GM04503 (cell line): ENCODE measurements around the gene MUC6.

Experiments used
- DNase-seq: peaks from one replicate; pipeline ENCODE4 v3.0.0-alpha.2; 2012; ENCODE audit warnings: low read depth

Gene MUC6

DNA sequence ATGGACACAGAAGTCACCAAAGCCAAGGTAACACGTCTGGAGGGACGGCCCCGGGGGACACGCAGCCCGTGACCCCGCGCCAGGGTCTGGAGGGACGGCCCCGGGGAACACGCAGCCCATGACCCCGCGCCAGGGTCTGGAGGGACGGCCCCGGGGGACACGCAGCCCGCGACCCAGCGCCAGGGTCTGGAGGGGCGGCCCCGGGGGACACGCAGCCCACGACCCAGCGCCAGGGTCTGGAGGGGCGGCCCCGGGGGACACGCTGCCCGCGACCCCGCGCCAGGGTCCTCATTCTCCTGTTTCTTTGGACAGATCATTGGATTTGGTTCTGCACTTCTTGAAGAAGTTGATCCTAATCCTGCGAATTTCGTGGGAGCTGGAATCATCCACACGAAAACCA, 27.1 kb downstream of the MUC6 start:
- no peak for DNase-seq

DNA sequence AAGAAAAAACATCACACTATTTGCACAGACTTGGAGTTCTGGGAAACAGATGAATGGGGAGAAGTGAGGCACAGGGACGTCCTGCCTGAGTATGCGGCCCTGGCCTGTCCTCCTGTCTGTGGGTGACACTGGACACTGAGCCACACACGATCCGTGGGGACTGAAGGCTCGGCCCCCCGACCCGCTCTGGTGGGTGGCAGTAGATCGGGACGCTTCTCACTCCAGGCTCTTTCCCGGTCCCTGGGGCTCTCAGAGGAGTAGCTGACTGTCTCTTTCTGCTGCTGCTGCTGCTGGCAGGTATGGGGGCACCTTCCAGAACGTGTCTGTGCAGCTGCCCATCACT, 27.7 kb downstream of the MUC6 start:
- no peak for DNase-seq

DNA sequence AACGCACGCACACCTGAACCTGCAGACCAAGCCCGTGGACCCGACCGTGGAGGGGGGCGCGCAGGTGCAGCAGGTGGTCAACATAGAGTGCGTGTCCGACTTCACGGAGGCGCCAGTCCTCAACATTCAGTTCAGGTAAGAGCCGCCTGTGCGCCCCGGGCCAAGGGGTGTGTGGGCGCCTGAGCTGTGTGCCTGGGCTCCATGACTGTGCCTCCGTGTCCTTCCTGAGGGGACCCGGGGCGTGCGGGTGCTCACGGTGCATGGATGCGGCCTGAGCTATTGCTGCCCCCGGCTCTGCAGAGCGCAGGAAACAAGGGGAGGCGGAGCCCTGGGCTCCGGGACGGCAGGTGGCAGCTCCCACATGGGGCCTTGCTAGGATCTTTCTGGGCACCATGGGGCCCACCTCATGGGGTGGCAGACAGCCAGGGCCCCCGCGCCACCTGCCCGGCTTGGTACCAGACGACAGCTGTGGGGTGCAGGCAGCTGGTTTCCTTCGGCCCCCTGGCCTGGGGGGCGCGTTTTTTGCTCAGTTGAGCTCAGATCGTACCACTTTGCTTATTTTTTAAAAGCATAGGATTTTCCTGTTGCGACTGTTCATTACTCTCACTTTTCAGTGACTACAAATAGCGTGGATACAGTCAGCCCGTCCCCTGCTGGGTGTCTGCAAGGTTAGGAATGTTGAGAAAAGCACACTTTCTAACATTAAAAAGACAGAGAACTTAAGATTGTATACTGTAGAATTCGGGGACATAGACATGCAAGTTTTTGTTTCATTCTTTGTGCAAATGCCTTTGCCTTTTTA, 28.3 kb downstream of the MUC6 start:
- DNase-seq: no peak

DNA sequence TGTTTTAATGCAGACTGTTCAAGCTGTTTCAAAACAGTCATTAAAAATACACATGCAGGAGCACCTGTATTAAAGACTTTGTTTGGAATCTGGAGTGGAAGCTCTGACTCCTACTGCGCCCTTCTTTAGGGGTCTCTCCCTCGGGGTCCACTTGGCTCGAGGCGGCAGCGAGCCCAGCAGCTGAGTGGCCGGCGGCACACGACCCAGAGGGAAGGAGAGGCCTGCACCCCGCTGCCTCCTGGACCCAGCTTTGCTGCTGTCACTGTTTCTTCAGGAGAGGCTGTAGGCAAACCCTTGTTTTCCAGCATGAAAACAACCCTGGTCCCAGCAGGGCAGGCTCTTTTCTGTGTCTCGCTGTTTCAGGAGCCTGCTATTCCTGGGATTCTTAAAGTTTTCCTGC, 29.2 kb downstream of the MUC6 start:
- DNase-seq: no peak

DNA sequence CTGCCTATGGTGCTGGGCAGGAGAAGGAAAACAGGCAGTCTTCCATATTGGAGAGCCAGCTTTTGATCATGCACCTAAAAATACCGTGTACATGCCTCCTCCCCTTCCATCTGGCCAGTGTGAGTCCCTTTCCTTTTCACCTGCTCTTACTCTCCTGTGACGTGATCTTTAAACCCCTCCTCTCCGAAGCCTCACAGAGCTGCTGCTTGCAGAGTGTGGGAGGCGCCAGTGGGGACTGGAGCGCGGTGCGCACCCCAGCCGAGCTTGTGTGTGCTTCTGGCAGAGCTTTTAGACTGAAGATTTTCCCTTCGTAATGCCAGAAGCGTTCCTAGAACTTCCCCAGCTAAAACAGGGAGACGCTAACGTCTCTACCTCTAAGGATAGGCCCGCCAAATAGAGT, 29.8 kb downstream of the MUC6 start:
- DNase-seq: no peak

DNA sequence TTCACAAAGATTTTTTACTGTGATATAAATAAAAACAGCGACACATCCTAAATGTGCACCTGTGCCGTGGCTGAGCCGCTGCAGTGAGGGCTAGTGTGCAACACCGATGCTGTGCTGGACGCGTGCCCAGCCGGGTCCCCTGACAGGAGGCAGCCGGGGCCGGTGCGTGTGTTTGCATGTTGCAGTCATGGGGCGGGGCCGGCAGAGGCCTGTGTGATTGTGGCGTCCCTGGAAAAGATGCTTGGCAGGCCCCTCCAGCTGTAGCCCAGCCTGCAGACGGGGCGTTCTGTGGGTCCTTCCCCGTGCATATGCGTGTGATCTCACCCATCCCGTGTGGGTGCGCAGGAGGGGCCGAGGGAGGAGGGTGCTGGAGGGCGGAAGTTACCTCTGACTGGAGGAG, 30.6 kb downstream of the MUC6 start:
- DNase-seq: no peak

DNA sequence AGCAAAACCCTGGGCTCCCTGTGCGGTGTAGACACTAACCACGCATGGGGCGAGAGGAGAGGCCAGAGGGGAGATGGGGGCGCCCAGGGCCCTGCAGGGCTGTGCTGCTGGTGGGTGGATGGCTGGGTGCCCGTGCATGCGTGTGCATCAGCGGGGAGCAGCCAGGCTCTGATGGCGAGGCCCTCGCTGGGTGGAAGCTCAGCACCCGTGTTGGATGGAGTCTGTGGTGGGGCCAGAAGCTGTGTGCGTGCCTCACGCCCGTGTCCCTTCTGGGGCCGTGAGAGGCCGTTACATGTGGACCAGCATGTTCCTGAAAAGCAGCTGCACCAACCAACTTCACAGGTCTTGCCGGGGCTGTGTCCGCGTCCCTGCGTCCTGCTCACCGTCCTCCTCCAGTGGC, 33.4 kb downstream of the MUC6 start:
- no peak for DNase-seq

DNA sequence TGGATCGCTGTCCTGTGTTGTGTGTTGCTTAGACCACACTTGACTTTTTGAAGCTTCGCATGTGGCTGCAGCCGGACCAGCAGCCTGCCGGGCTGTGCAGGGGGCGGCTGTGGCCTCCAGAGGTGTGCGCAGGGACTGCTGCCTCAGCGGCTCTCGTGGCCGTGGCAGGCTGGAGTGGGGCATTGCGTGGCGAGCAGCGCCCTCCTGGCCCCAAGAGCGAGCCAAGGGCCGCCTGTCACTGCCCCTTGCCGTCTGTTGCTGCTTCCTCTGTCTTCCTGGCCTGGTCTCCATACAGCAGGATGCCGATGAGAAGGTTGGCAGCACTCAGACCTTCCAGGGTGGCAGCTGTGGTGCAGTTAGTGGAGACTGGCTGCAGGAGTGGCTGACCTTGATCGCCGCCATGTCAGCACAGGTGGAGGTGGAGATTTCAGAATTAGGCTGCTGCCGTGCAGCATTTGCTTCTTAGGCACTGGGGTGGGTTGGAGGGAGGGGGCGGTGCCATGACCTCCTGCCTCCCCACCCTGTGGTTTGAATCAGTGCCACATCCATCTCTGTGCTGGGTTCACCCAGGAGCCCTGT, 34.0 kb downstream of the MUC6 start:
- DNase-seq: no peak

DNA sequence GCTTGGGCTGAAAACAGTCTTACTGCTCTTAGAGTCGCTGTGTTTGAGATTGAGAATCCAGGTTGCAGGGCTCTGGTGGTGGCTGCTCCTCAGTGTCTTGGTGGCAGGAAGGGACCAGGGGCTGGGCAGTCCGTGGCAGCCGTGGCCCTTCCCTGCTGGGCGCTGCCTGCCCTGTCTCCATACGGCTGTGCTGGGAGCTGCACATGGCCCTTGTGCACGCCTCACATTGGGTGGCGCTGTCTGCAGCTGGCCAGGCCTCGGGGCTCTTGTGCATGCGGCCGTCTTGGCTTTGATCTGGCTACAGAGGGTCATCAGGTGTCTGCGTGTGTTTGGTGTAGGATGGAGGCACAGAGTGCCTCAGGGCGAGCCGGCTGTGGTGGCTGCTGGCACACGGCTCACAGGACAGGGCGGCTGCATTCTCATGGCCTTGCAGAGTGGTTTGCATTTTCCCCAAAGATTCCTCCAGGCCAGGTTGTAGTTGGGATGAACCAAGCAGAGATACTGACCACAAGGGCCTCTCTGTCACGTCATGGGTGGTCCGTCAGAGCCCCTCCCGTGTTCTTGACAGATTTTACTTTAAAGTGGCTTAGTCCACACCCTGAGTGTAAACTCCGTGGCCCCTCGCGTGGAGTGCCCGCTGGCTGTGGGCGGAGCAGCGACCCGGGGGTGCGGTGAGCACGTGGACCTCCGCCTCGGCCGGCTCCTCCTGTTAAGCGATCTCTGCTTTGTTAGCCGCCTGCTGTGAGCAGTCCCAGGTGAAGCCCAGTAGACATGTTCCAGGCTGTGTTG, 34.7 kb downstream of the MUC6 start:
- no peak for DNase-seq

DNA sequence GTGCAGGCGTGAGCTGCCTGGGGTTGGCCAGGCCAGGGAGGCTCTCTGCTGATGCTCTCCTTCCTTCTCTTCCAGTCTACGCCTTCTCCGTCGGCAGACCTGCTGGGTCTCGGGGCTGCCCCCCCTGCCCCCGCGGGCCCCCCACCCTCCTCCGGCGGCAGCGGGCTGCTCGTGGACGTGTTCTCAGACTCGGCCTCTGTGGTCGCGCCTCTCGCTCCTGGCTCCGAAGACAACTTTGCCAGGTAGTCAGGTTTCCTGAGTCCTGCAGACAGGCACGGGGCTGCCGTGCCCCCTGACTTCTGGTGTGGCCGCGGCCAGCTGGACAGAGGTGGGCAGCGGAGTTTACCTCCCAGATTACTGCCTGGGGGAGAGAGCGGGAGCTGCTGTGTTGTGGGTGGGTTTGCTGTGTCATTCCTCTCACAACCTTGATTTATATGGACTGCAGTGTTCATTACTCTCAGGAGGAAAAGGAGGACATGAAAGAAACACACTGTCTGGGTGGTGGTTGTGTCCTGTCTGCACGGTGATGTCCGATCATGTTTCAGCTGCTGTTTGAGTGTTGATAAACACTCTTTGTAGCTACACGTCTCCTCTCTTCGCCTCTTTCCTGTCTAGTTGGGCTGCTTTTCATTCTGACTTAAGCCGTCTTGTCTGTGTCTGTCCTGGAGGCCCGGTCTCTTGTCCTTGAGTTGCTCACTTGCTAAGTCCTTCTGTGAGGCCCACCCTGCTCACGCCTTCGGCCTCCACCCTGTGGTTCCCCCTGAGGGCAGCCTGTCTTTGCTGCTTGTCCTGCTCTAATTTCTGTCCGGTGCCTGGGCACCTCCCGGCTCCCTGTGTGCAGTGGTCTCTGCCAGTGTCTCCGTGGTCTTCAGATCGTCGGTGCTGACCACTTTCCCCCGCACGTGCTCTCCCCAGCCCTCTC, 35.9 kb downstream of the MUC6 start:
- DNase-seq: no peak

DNA sequence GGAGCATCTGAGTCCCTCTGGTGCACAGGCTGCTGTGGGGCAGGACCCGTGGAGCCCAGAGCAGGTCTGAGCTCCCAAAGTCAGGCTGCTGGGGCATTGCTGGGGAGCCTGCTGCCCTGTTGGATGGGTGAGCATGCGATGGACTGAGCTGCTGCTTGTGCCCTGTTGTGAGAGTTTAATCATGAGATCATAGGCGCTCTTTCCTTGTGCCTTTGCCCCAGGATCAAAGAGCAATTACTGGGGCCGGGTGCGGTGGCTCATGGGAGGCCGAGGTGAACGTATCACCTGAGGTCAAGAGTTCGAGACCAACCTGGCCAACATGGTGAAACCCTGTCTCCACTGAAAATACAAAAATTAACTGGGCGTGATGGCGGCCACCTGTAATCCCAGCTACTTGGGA, 37.5 kb downstream of the MUC6 start:
- no peak for DNase-seq

DNA sequence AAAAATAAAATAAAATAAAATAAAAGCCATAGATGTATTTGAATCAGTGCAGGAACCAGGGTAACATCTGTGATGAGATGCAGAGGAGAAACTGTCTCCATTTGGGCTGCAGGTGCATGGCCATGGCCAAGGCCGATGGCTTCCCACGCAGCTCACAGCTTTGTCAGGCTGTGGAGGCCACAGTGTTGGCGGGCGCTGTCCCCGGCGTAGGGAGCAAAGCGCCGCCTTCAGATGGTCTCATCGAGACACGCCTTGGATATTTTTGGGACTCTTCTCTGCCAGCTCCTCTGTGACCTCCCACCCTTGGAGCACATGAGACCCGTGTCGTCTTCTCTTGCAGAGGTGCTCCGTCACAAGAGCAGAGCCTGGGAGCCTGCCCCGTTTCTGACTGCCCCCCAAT, 38.6 kb downstream of the MUC6 start:
- no peak for DNase-seq

DNA sequence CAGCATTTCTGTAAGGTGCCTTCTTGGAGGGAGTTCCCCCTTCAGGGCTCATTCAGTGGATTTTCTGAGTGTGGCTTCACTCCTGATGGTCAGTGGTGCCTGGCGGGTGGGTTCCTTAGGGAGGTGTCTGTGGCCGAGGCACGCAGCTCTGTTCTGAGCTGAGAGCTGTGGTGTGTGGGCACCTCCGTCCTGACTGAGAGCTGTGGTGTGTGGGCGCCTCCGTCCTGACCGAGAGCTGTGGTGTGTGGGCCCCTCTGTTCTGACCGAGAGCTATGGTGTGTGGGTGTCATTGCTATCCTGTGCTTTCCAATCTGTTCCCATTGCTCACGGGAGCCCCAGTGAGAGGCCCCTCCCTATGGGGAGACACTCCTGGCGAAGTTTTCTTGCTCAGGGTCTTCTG, 39.8 kb downstream of the MUC6 start:
- DNase-seq: no peak

DNA sequence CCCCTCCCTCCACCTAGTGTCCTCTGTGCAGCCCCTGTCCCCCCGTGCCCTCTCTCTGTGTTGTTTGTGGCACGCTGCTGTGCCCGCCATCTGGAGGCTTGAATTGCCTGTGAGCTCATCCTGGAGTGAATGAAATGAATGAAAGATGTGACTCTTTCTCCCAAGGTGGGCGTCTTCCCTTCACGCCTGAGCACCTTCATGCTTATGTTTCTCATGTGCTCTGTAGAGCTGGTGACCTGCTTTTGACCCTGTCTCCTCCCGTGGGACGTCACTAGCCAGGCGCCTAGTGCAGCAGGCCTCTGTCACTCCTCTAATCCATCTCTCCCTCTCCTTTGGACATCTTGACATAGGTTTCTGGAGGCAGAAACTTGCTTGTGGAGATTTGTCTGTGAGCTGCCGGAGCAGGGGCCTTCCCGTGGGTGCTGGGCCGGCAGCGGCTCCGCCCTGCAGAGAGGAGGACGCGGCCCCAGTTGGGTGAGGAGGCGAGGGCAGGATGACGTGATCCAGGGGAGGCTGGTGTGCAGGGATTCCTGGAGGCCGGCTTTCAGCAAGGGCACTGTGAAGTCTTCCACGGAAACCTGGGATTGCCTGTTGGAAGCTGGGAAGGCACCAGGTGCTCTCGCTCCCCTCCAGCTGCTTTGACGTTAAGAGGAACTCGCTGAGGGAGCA, 40.6 kb downstream of the MUC6 start:
- no peak for DNase-seq

DNA sequence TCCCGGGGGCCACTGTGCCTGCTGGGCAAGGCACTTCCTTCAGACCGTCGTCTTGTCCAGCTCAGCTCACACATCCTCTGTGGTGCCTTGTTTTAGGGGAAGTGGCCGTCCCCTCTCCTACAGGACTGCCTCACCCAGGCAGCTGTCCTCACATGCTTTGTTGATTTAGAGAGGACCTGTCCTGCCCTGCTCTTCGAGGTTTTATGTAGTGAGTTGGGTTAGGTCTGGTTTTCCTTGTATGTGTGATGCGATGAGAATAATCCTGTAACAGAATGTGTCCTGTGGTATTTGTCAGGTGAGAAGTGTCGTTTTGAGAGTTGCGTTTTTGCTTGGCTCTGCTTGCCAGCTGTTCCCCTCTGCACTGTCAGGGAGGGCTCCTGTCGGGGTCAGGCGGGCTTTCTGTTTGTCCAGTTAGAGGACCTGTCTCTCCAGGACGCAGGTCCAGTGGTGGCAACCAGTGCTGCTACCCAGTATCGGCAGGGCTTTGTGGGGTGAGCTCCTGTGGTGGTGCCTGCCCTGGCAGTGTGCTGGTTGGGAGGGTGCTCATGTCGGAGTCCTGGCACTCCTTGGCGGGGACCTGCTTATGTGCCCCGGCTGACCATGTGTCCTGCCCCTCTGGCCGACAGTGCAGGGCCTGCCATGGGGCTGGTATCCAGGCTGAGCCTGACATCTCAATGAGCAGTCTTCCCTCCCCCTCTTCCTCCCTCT, 41.3 kb downstream of the MUC6 start:
- no peak for DNase-seq

DNA sequence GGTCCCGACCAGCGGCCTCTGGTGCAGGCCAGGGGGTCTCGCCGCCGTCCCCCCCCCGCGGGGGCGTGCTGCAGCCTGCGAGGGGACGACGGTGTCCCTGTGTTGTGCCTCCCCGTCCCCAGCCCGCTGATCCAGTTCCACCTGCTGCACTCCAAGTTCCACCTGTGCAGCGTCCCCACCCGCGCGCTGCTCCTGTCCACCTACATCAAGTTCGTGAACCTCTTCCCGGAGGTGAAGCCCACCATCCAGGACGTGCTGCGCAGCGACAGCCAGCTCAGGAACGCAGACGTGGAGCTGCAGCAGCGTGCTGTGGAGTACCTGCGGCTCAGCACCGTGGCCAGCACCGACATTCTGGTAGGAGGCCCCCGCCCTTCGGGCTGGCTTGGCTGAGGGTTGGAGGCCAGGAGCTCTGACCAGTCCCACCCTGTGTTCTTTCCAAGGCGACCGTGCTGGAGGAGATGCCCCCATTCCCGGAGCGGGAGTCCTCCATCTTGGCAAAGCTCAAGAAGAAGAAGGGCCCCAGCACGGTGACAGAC, 42.8 kb downstream of the MUC6 start:
- no peak for DNase-seq

DNA sequence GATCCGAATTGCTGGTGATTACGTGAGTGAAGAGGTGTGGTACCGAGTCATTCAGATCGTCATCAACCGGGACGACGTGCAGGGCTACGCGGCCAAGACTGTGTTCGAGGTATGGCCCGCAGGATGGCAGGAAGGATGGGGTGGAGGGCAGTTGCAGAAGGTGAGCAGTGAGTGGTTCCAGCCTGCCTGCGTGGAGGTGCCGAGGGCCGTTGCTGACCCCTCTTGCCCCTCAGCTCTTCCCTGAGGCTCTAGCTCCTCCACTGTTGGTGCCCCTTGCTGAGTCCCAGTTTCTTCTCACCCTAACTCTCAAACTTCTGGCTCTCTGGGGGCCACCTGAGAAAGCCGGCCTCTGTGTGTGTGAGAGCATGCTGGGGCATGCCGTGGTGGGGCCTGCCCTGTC, 43.9 kb downstream of the MUC6 start:
- no peak for DNase-seq

DNA sequence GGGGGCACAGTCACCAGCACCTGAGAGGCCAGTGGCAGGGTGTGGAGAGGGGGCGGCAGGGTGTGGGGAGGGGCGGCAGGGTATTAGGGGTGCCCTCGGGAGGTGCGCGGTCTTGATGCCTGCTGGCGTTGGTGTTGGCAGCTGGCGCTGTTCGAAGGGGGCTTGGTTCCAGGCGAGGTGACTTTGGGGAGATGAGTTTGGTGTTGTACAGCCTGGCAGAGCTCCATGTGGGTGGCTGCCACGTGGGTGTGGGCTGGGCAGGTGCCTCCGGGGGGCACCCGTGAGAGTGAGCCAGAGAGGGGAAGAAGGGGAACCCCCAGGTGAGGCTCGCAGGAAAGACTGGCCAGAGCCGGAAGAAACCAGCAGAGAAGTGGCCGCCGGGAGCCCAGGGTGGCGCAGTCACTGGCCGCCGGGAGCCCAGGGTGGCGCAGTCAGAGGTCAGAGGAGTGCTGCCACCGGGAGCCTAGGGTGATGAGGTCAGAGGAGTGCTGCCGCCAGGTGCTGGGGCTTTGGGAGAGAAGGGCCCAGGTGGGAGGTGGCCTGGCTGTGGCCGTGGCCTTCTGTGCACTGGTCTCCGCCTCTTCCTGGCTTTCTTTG, 44.7 kb downstream of the MUC6 start:
- no peak for DNase-seq

DNA sequence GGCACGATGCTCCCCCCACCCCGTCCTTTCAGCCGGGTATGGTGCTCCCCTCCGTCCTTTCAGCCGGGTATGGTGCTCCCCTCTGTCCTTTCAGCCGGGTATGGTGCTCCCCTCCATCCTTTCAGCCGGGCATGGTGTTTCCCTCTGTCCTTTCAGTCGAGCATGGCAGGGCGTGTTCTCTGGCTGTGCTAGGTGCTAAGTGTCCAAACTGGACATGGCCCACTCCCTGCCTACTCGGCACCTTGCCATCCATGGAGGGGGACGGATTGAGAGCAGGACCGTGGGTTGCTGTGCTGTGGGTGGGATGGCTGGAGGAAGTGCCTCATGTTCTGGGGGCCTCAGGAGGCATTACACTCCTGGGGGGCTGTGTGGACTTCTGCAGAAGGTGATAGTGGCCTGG, 45.5 kb downstream of the MUC6 start:
- no peak for DNase-seq

DNA sequence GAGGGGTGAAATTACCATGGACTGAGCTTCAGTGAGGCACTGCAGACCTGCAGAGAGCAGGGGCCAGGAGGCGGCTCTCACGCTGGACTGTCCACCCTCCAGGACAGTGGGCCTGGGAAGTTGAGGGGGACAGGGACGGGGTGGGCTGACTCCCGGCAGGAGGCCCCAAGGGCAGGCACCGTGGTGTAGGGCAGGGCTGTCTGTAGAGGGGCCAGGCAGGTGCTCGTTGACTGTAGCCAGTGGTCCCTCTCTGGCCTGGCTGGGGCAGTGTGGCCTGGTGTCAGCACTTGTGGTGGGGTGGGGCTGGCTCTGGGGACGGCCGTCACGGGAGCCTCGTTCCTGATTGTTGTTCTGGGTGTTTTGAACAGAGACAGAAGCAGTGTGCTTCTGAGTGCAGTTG, 46.4 kb downstream of the MUC6 start:
- no peak for DNase-seq
